HG02938 (cell line): ENCODE results near the gene BORCS6.

ENCODE experiments used
- ATAC-seq: cut with Tn5 transposase; IDR thresholded peaks from one replicate; pipeline ENCODE4 v1.9.1; 2021; ENCODE audit warnings: mild to moderate bottlenecking, moderate library complexity; ENCODE audit not compliant: unreplicated experiment

BORCS6 gene

DNA sequence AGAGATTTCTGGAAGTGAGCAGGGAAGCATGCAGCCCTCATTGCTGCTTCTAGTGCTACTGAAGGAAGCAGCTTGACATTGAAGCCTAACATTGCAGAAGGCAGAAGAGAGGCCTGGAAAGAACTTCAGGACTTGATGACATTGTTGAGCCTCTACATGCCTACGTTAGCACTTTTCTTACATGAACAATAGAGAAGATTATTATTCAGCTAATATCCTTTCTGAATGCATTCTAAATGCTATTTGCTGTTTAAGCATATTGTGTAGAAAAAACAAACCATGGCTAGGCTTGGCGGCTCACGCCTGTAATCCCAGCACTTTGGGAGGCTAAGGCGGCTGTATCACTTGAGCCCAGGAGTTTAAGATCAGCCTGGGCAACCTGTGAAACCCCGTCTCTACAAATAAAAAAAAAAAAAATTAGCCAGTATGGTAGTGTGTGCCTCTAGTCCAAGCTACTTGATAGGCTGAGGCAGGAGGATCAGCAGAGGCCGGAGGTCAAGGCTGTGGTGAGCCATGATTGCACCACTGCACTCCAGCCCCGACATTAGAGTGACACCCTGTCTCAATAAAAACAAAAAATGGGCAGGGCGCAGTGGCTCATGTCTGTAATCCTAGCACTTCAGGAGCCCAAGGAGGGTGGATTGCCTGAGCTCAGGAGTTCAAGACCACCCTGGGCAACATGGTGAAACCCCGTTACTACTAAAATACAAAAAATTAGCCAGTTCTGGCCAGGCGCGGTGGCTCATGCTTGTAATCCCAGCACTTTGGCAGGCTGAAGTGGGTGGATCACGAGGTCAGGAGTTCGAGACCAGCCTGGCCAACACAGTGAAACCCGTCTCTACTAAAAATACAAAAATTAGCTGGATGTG, 22.6 kb upstream of the BORCS6 start:
- ATAC-seq, result no peak

DNA sequence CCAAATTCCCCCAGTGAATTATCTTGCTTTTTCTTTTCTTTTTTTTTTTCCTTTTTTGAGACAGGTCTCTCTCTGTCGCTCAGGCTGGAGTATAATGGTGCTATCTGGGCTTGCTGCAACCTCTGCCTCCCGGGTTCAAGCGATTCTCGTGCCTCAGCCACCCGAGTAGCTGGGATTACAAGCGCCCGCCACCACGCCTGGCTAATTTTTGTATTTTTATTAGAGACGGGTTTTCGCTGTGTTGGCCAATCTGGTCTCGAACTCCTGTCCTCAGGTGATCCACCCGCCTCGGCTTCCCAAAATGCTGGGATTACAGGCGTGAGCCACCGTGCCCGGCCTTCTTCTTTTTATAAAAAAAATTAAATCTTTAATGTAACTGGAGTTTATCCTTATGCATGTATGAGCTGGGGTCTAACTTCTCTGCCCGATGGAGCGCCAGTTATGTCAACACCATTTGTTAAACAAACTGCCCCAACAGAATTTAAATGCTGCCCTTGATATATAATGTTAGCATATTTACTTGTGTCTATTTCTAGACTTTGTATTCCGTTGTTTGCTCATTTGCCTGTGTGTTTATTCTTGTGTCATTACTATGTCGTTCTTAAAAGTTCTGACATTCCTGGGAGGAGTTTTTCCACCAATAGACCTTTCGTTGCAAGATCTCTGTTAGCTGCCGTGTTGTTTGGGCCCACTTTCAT, 20.9 kb upstream of the BORCS6 start:
- peak; percentile 28 for ATAC-seq

DNA sequence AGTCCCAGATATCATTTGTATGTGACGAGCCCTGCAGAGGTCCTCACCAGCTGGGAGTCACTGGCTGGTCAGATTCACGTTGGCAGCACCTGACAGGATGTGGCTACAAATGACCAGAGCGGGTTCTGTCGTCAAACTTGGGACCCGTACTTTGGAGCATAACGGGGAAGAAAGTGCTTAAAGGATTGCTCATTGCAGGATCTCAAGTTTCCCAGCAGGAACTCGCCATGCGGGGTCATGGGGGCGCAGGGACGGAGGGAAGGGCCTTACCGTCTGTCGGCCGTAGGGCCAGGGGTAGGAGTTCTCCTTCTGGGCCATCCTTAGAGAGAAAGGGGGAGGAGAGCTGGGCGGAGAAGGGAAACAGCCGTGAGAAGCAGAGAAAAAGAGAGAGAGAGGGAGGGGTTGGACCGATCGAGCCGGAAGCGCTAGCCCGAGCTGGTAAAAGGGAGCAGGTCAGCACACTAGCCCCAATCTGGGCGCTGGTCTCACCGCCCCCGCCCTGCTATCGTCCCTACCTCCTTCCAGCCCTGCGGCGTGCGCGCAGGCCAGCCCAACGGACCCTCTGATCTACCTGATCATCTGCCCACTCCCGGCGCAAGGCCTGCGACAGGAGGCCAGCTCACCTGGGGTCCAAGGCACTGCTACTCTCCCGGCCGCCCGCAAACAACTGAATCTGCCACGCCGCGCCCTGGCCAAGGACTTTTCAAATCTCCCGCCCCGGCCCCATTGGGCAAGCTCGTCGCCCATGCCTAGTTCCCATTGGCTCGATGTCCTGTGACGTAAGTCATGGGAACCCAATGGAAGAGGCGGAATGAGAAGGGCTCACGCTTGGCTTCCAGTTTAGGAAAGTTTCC, 20.2 kb upstream of the BORCS6 start, which contains the start of gene AURKB:
AURKB (minus strand) TSS at position 669 of the 854 bp plus-strand sequence; CDS start at position 318, 351 bp downstream.
- ATAC-seq, result peak; percentile 77

DNA sequence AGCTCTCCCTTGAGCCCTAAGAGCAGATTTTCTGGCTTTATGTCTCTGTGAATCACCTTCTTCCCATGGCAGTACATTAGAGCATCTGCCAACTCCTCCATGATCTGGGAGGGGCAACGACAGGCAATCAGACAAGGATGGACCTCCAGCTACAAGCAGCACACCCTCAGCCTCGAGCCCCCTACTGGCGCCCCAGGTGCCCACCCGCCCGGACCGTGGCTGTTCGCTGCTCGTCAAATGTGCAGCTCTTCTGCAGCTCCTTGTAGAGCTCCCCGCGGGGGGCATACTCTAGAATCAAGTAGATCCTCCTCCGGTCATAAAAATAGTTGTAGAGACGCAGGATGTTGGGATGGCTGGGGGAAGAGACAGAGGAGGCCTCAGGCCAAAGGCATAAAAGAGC, 16.6 kb upstream of the BORCS6 start:
- no peak for ATAC-seq

DNA sequence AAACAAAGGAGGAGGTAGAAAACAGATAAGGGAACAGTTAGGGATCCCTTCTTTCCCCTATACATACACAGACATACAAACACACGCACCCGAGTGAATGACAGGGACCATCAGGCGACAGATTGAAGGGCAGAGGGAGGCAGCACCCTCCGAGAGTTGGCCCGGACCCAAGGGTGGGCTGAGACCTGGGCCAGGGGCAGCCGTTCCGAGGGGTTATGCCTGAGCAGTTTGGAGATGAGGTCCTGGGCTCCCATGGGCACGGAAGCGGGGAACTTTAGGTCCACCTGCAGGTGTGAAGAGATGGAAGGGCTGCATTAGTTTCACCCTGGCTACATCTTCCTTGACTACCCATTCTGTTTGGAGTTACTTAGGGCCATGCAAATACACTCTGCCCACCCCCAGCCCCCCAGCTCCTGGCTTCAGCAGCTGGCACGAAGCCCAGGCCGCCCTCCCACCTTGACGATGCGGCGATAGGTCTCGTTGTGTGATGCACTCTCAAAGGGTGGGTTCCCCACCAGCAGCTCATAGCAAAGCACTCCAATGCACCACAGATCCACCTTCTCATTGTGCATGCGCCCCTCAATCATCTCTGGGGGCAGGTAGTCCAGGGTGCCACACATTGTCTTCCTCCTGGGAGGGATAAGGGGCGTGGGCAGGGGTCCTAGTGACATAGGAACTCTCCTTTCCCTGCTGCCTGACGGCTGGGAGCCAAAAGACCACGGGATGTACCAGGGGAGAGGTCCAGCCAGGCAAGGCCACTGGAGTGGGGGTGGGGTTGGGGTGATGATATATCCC, 15.0 kb upstream of the BORCS6 start:
- ATAC-seq, result no peak

DNA sequence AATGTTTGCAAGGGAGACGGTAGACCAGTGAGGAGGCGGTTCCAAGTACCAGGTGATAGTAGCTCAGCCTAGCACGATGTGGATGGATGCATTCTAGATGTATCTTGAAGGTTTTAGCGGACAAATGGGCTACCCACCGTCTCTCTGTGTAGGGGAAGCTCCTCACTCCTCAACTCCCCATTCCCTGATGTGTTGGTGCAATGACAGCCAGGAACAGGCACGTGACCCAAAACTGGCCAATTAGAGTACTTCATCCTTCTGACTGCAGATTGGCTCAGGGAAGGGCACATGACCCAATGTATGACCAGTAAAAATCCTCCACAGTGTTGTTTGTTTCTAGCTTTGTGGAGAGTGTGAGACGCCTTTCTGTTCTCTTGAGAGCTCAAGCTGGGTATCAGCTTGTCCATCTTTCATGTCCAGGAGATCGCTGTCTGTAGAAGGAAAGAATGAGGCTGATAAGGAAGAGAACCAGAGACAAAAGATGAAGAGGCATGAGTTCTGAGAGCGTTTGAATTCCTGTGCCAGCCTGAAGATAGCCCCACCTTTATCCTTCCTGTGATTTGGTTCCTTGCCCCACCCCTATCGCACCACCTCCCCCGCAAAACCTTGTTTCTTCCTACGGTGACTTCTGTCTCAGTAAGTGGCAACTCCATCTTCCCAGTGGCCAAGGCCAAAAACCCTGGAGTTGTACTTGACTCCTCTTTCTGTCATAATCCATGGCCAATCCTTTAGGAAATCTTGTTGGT, 2.3 kb upstream of the BORCS6 start:
- ATAC-seq, result no peak

DNA sequence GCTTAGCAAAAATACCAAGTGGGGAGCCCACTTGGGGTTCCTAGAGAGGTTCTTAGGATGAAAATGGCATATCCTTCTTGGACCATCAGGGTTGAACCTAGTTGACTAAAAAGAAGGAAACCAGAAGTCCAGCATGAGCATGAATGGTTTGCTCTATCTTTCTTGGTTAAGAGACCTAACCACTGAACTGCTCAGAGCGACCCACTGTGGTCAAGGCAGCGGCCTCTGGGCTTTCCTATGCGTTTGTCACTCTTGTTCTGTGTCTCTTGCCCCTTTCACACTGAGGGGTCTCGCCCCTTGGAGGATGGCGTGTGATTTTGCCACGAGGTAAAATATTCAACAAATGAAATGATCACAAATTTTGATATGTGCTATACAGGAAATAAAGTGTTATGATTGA, 526 bp upstream of the BORCS6 start:
- ATAC-seq, result no peak

DNA sequence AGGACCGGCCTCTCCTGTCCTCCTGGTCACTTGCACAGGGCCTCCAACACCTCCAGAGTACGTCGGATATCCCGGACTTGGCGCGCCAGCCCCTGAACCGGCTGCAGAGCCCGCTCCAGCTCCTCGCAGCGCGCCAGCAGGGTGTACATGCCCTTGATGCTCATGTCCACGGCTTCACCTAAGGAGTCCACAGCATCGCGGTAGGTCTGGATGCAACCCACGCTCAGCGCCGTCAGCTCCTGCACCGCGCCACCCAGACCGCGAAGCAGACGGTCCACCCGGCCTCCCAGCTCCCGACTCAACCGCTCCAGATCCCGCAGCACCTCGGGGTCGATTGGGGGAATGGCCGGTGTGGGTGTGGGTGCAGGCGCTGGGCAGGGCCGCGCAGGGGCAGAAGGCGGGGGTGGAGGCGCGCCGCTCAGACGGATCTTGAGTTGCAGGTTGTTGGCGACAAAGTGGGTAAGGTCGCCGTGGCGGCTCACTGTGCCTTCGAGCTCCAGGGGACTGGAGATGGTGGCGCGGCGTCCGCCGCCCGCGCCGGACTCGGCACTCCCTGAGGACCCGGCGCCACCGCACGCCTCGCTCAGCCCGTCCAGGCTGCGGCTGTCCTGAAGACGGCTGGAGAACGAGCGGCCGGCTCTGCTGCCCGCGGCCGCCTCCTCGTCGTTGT, 804 bp downstream of the BORCS6 start:
- no peak for ATAC-seq

DNA sequence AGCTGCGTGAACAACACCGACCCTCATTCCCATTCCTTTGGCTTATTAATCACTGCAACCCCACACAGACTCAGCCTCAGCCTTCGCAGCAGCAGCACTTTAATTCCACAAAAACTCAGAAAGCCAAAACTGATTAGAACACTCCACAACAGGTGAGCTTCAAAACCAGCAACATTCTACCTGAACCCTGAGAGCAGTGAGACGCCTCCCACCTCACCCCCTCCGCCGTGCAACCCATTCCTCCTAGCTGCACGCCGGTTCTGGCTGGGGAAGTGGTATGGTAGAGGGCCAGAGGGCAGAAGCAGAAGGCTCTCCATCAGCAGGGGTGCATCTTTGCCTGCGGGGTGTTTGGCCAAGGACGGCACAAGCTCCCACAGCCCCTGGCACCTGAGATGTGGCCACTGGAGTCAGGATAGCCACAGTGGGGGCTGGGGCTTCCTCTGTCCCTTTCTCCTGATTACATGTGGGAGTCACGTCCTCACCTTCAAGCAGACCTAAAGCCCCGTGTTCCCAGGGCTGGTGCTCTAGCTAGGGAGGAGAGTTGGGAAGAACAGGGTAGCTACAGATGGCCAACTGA, 1.6 kb downstream of the BORCS6 start:
- no peak for ATAC-seq

DNA sequence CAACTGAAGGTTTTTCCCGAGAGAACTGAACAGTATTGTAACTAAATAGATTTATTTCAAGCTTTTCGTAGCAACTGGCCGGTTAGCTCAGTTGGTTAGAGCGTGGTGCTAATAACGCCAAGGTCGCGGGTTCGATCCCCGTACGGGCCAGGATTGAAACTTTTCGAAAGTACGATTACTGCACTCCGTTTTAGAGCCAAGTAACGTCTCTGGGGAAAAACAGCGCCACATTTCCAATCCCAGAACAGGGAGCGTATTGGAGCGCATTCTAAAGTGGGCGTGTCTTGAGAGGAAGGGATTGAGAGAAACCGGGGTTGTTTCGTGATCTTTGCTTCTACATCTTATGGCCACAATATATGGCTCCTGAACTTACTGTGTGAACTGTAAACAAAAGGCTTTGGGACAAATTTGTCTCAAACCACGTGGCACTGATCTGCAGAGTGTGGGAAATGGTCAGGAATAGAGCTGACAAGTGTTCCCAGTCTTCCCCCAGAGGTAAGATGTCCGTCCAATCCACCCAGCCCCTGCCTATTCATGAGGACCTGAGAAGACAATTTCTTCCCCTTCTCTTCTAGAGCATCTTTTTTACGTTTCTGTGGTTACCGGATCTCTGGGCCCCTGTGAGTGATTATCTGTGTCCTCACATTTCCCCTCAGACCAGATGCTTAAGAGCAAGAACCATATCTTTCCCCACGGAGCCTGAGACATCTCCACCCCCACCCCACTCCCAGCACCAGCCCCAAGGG, 2.3 kb downstream of the BORCS6 start:
- ATAC-seq, result peak; percentile 20

DNA sequence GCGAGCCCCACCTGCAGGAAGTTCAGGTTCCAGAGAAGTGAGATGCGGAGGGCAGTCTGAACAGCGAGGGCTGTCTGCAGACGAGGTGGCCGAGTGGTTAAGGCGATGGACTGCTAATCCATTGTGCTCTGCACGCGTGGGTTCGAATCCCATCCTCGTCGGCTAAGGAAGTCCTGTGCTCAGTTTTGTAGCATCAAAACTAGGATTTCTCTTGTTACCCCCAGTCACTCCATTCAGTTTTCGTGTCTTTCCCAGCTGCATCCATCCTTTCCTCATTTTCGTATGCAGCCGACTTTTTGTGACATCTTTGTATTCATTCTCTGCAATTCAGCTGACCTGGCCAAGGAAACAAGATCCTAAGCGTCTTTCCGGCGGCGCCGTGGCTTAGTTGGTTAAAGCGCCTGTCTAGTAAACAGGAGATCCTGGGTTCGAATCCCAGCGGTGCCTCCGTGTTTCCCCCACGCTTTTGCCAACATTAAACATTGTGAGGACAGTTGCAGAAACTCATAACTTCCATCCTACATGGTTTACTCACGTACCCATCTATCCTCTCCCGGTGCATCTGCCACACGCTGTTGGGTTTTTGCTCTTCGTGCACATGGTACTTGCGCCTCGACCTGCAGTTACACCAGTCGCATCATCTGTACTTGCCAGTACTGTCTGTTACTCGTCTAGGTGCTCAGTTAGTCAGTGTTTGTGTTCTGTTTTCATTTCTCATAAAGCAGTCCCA, 3.0 kb downstream of the BORCS6 start:
- ATAC-seq, result peak; percentile 30

DNA sequence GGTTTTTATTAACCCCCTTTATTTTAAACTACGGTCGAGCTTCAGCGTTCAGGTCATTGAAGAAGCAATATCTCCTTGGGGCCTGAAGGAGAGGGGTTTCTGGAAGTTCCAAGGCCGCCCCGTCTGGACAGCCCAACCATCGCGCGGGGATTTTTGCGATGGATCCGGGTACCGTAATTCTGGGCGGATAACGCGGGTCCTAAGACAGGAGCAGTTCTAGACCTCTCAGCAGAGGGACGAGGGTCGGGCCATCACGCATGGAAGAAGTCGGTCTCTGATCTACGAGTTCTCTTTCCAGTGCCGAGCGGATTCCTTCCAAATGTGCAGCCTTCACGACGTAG, 3.6 kb downstream of the BORCS6 start:
- no peak for ATAC-seq

DNA sequence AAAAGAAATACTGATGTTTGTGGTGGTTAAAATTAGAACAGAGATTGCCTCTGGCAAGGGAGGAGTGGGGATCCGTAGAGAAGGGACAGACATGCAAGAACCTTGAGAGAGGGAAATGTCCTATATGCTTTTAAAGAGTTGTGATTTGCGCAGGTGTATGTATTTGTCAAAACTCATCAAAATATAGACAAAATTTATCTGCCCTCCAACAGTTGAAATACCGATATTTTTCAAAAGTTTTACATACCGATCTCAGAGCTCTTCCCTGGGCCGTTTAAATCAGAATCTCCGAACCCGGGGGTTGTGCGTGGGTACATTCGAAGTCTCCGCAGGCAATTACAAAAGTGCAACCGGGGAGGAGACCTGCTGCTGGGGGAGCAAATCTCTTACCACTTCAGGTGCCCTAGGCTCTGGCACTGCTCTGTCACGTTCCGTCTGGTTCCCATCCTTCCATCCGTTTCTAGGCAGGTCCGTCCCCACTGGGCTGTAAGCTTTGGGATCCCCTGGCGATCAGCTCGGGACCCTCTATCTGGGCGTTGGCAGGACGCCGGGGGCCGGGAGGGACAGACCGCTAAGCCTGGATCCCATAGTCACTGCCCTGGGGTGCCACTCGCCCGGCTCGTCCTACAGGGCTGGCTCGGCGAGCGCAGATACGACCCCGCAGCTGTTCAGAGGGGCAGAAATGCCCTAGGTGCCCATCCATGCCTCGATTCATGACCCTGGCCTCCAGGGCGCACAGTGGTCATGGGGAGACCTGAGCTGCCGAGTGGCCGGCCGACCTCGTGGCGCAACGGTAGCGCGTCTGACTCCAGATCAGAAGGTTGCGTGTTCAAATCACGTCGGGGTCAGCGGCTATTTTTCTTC, 4.2 kb downstream of the BORCS6 start:
- peak; percentile 14 for ATAC-seq

DNA sequence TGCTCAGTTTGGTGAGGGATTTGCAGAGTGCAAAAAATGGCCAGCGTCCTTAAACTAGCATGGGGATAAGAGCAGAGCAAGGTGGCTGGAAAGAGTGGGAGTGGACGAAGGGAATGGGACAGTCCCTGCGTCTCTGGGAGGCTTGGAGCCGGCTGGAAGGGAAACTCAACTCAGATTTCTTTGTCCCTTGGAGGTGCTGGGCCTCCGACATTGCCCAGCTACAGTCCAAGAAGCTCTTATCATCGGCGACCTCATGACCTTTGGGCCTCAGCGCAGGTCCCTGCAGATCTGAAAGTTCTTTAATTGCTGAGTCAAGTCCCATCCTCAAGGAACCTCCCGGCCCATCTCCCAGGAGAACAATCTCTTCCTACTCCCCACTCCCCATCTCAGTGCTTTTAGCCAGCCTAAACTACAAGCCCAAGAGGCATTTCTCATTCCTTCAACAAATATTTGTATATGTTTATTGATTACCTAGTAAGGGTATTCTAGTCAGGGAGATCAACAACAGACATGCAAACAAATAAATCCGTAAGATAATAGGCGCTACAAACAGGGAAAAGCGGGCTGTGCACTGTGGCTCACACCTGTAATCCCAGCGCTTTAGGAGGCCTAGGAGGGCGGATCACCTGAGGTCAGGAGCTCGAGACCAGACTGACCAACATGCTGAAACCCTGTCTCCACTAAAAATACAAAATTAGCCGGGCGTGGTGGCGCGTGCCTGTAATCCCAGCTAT, 12.8 kb downstream of the BORCS6 start:
- no peak for ATAC-seq

DNA sequence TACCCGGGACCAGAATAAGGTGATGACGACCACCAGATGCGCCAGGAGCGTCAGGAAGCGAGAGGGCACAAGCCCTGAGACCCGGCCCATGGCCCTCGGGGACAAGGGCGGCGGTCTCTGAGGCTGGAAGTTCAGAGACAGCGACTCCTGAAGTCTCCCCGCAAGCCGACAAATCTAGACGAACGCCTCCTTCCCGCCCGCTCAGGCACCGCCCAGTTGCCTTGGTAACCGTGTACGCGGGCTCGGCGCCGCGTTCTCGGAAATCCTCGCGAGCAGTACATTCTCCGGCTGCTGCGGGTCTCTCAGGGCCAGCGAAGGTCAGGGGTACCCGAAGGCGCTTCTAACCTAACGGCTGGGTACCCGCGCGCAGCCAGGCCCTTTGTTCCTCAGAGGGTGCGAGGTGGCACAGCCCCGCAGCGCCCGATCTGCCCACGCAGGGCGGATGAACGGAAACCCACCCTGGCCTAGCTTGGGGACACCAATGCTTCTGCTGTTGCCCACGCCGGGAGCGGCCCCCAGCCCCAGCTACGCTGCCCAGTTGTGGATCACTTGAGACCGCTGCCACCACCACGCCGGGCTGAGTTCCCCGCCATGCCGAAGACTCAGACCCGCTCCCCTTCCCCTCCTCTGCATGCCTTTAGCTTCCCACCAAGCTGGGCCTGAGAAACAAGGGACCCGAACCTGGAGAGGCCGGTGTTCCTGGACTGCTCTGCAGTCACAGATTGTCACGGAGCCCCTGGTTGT, 13.6 kb downstream of the BORCS6 start, which contains the start of gene TMEM107:
TMEM107 (minus strand) TSS at position 184 of the 744 bp plus-strand sequence; CDS start at position 90, 94 bp downstream.
- ATAC-seq, result no peak
